Measurements from ENCODE around the gene GPR55.
A peak's percentile ranks its signal among the peaks of the same experiment; 100 is the strongest.

Gene GPR55

DNA sequence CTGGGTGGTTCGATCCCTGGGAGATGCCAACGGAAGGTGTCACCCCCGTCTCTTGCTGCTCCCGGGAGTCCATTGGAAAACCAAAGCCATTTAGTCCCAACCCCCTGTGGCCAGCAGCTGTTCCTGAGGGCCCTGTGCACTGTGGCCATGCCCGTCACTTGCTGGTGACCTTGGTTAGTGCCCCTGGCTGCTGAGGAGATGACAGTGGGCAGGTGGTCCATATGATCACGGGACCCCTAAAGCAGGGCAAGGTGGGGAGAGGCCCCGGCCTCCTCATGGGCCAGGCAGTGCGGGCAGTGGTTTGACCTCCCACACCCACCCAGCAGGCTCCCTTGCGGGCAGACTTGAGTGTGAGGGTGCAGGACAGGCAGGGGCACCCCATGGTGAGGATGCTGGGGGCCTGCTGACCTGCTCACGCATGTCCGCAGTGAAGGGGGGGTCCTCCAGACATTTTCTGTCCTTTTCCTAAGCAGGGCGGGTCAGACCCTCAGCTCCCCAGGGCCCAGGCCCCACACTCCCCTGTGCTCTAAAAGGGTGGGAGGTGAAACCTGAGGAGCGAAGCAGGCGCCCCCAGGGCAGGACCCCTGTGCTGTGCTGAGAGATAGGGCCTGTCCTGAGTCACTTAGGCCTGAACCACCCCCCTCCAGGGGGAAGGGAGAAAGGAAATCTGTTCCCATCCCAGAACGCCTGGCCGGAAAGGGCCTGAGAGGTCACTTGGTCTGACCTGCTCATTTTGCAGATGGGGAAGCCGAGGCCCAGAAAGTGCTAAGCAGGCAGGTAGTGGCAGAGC lies 53.5 kb downstream of the GPR55 start:
- Mint-ChIP-seq H3K27me3 (ENCODE audit: low read depth) (peaks cover 4% of the 10 kb centered on the region), H3K4me3 (peak overlapping the region; percentile 87 to 90 (median 88)), H3K4me1 (peaks cover 57% of the 10 kb centered on the region), H3K36me3 (ENCODE audit: low read depth) (peaks cover 28% of the 10 kb centered on the region), H3K27ac (peak overlapping the region; percentile 95 to 100 (median 100)), H3K9me3 (no peaks in the 10 kb centered on the region)
- TF ChIP-seq, protein P1, sequence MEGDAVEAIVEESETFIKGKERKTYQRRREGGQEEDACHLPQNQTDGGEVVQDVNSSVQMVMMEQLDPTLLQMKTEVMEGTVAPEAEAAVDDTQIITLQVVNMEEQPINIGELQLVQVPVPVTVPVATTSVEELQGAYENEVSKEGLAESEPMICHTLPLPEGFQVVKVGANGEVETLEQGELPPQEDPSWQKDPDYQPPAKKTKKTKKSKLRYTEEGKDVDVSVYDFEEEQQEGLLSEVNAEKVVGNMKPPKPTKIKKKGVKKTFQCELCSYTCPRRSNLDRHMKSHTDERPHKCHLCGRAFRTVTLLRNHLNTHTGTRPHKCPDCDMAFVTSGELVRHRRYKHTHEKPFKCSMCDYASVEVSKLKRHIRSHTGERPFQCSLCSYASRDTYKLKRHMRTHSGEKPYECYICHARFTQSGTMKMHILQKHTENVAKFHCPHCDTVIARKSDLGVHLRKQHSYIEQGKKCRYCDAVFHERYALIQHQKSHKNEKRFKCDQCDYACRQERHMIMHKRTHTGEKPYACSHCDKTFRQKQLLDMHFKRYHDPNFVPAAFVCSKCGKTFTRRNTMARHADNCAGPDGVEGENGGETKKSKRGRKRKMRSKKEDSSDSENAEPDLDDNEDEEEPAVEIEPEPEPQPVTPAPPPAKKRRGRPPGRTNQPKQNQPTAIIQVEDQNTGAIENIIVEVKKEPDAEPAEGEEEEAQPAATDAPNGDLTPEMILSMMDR (IDR thresholded peaks at IDR 0.05; ENCODE audit: unreplicated experiment in 3 of 3): no peak

DNA sequence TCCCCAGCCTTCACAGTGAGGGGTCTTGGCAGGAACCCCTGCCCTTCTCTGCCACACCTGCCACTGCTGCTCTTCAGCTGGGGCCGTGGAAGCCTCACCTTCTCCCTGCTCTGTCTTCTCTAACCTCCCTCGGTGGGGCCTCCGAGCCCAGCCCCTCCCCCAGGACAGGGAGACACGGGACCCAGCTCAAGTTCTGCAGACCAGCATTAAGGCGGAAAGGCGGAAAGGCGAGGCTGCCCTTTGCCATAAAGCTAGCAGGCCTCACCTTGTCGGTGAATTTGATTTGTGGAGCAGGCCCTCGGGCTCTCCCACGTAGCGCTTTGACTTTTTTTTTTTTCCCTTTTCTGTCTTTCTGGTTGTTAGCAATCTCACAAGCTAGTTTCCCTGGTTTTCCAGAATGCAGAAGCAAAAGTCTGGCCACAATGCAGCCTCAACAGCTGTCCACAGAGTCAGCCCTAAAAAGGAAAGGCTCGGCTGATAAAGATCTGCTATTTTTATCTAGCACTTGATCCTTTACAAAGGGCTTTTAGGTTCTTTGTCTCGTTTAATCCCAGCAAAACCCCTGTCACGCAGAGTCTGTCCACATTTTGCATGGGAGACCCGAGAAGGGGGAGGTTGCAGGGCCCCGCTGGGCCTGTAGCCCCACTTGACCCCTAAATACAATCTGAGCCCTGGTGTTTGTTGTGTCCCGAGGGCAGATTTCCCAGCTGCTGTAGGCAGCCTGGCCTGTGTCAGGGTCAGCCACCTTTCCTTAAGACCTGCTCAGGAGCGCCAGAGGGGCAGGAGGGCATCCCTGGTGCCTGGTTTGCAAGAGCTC lies 54.3 kb downstream of the GPR55 start:
- TF ChIP-seq, protein P1 (IDR thresholded peaks at IDR 0.05; ENCODE audit: unreplicated experiment in 3 of 3): no peak
- Mint-ChIP-seq H3K9me3 (no peaks in the 10 kb centered on the region), H3K4me1 (peaks cover 58% of the 10 kb centered on the region), H3K27ac (peak overlapping the region; percentile 95 to 100 (median 100)), H3K4me3 (peak overlapping the region; percentile 87 to 90 (median 88)), H3K36me3 (ENCODE audit: low read depth) (peaks cover 20% of the 10 kb centered on the region), H3K27me3 (ENCODE audit: low read depth) (peaks cover 4% of the 10 kb centered on the region)

DNA sequence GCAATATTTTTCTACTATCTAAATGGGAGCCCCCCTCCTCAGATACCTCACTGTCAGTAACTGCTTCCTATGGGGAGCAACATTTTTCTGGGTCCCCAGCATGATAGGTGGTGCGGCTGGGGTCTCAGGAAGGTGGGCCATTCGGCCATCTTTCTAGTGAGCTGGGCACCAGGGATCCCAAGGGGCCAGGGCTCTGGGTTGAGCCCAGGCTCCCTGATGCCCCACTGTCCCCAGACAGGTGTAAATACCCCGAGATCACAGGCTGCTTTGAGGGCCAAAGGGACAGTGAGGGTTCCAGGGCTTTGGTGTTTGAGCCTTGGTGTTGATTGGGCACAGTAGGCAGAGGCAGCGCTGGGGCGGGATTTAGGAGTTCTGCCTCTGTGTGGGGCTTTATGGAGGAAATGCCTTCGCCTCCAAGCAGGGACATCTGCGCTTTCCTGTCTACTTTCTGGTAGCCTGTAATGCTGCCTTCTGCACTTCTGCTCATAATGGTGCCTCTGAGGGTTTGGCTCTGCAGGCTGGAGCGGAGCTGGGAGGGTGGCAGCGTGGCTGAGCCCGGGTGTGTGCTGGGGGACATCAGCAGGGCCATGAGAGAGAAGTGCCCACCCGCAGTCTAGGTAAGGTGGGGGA lies 55.0 kb downstream of the GPR55 start:
- TF ChIP-seq, protein P1 (IDR thresholded peaks at IDR 0.05; ENCODE audit: unreplicated experiment in 3 of 3): no peak
- peaks cover 58% of the 10 kb centered on the region for H3K4me1 Mint-ChIP-seq
- H3K27ac Mint-ChIP-seq: peak overlapping the region; percentile 95 to 100 (median 100)
- peak overlapping the region; percentile 87 to 90 (median 88) for H3K4me3 Mint-ChIP-seq
- no peaks in the 10 kb centered on the region for H3K9me3 Mint-ChIP-seq
- peaks cover 14% of the 10 kb centered on the region for H3K36me3 Mint-ChIP-seq (ENCODE audit: low read depth)
- H3K27me3 Mint-ChIP-seq (ENCODE audit: low read depth): peaks cover 4% of the 10 kb centered on the region

DNA sequence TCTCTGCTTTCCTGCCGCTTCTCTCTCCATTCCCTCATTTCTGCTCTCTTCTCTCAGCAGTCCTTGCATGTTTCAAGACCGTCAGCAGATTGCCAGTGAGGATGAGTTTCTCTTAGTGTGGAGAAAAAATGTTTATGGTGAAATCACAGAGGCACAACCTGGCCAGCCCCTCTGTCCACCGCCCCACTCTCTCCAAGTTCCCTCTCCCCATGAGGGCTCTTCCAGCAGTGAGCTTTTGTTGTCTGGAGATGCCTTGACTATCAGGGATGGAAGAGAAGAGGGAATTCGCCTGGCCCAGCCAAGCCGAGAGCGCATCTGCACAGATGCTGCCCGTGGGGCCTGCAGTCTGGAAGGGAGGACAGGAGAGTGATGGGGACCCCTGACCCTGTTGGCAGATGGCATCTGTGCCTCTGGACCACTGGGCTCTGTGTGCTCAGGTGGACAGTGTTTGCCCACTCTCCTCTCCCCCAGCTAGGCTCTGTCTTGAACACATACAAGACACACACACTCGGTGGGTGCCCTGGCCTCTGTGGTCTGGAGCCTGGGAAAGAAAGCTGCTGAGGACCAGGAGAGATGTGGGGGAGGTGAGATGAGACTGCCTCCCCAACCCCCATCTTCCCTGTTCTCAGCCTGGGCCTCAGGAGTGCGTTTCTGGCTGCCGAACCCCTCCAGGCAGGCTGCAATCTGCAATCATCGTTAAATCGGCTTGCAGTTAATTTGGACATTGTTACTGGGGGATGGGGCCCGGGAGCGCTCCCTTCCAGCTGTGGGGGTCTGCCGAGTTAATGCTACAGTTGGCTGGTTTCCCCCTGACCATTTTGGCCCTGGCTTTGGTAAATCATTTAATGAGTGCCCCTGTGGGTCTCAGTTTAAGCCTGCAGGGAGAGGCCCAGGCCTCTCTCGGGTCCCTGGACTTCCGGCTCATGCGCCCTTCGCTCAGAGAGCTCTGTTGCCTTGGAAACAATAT lies 55.8 kb downstream of the GPR55 start:
- H3K4me3 Mint-ChIP-seq: peak overlapping the region; percentile 87 to 90 (median 88)
- TF ChIP-seq, protein P1 (IDR thresholded peaks at IDR 0.05; ENCODE audit: unreplicated experiment in 3 of 3): no peak
- H3K27me3 Mint-ChIP-seq (ENCODE audit: low read depth): no peaks in the 10 kb centered on the region
- peak overlapping the region; percentile 95 to 100 (median 100) for H3K27ac Mint-ChIP-seq
- peaks cover 6% of the 10 kb centered on the region for H3K36me3 Mint-ChIP-seq (ENCODE audit: low read depth)
- H3K9me3 Mint-ChIP-seq: no peaks in the 10 kb centered on the region
- H3K4me1 Mint-ChIP-seq: peaks cover 58% of the 10 kb centered on the region

Data from nephron (organoid).